HCT116 (cell line): ENCODE results near the gene CHST11.

Source experiments
- CEBPB ChIP-seq: IDR thresholded peaks from 2 replicates; pipeline ENCODE4 v1.6.1; 2012; ENCODE audit warnings: low read depth
- EGR1 ChIP-seq: IDR thresholded peaks from 2 replicates; pipeline ENCODE4 v1.6.1; 2012; ENCODE audit warnings: low read depth
- EZH2 ChIP-seq: fragments of 200-600 bp; sonication (generic); IDR thresholded peaks from 2 replicates; pipeline ENCODE4 v1.6.1; 2017; ENCODE audit warnings: antibody characterized with exemption, mixed run types
- EZH2phosphoT487 ChIP-seq: fragments of 200-600 bp; IDR thresholded peaks from 2 replicates; pipeline ENCODE4 v1.6.1; 2018; ENCODE audit warnings: antibody characterized with exemption, borderline replicate concordance
- JUND ChIP-seq: IDR thresholded peaks from 2 replicates; pipeline ENCODE4 v1.6.1; 2012
- POLR2A ChIP-seq: IDR thresholded peaks from 2 replicates; pipeline ENCODE4 v1.7.0; 2011; ENCODE audit warnings: borderline replicate concordance; ENCODE audit not compliant: insufficient read depth, insufficient read length; ENCODE audit errors: extremely low read depth
- POLR2AphosphoS5 ChIP-seq: IDR thresholded peaks from 2 replicates; pipeline ENCODE4 v1.6.1; 2011; ENCODE audit warnings: mild to moderate bottlenecking, low read depth, low read length, moderate library complexity
- RAD21 ChIP-seq: IDR thresholded peaks from 2 replicates; pipeline ENCODE4 v1.6.1; 2012; ENCODE audit warnings: low read depth, mild to moderate bottlenecking
- TF ChIP-seq, protein P1 (sequence below), 3 experiments: fragments of 200-600 bp in 1 of 3; sonication (generic) in 1 of 3; IDR thresholded peaks in 2 of 3; conservative IDR thresholded peaks in 1 of 3; 2 replicates each; pipeline ENCODE4 v1.5.1; 2012 to 2017; ENCODE audit warnings: low read depth in 2 of 3, low read length in 2 of 3, antibody characterized with exemption in 1 of 3, borderline replicate concordance in 1 of 3, control low read depth in 1 of 3, mild to moderate bottlenecking in 1 of 3, mixed read lengths in 1 of 3, mixed run types in 1 of 3, moderate library complexity in 1 of 3; ENCODE audit not compliant: insufficient read depth in 1 of 3
- TF ChIP-seq, protein P2 (sequence below): IDR thresholded peaks from 2 replicates; pipeline ENCODE4 v1.6.1; 2012; ENCODE audit warnings: low read depth
- TF ChIP-seq, protein P3 (sequence below): IDR thresholded peaks from 2 replicates; pipeline ENCODE4 v1.6.1; 2012
- TF ChIP-seq, protein P4 (sequence below): IDR thresholded peaks from 2 replicates; pipeline ENCODE4 v1.6.1; 2012

DNA sequence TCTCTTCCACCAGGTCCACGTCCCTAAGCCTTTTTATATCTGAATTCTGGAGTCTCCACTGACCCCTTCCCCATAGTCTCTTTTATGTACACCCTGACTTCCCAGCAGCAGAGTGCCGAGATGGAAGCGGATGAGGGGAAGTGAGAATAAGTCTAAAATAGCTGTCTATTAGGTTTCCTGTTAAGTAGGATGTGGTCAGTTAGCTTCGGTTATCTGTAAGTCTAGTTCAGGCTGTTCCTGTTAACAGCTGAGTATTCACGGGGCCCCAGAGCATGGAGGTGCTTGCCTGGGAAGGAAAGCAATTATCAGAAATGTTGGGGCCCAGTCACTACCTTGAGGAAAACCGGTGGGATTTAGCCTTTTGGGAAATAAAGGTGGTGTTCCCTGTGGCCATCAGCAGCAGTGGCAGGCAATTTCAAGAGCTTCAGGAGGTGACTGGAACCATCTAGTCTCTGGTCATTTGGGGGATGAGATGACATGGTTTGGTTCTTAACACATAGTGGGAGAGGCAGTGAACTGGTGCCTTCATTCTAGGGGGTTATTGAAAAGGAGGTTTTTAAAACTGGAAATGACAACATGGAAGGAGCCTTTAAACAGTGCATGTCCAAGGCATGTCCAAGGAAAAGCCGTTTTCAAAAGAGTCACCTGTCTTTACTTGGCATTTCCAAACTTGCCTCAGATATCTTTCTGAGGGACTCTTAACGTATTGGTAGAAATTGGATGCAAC, 21.8 kb downstream of the CHST11 start:
- TF ChIP-seq EZH2 (no peak), POLR2A (no peak), RAD21 (no peak), CEBPB (no peak), EZH2phosphoT487 (no peak), JUND (no peak), POLR2AphosphoS5 (no peak), EGR1 (no peak)
- TF ChIP-seq, protein P1, sequence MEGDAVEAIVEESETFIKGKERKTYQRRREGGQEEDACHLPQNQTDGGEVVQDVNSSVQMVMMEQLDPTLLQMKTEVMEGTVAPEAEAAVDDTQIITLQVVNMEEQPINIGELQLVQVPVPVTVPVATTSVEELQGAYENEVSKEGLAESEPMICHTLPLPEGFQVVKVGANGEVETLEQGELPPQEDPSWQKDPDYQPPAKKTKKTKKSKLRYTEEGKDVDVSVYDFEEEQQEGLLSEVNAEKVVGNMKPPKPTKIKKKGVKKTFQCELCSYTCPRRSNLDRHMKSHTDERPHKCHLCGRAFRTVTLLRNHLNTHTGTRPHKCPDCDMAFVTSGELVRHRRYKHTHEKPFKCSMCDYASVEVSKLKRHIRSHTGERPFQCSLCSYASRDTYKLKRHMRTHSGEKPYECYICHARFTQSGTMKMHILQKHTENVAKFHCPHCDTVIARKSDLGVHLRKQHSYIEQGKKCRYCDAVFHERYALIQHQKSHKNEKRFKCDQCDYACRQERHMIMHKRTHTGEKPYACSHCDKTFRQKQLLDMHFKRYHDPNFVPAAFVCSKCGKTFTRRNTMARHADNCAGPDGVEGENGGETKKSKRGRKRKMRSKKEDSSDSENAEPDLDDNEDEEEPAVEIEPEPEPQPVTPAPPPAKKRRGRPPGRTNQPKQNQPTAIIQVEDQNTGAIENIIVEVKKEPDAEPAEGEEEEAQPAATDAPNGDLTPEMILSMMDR (IDR thresholded peaks at IDR 0.05 in 2 of 3, conservative IDR thresholded peaks at IDR 0.05 in 1 of 3; ENCODE audit: borderline replicate concordance in 1 of 3, insufficient read depth in 1 of 3, low read depth in 2 of 3, low read length in 2 of 3) = no peak
- TF ChIP-seq, protein P2, sequence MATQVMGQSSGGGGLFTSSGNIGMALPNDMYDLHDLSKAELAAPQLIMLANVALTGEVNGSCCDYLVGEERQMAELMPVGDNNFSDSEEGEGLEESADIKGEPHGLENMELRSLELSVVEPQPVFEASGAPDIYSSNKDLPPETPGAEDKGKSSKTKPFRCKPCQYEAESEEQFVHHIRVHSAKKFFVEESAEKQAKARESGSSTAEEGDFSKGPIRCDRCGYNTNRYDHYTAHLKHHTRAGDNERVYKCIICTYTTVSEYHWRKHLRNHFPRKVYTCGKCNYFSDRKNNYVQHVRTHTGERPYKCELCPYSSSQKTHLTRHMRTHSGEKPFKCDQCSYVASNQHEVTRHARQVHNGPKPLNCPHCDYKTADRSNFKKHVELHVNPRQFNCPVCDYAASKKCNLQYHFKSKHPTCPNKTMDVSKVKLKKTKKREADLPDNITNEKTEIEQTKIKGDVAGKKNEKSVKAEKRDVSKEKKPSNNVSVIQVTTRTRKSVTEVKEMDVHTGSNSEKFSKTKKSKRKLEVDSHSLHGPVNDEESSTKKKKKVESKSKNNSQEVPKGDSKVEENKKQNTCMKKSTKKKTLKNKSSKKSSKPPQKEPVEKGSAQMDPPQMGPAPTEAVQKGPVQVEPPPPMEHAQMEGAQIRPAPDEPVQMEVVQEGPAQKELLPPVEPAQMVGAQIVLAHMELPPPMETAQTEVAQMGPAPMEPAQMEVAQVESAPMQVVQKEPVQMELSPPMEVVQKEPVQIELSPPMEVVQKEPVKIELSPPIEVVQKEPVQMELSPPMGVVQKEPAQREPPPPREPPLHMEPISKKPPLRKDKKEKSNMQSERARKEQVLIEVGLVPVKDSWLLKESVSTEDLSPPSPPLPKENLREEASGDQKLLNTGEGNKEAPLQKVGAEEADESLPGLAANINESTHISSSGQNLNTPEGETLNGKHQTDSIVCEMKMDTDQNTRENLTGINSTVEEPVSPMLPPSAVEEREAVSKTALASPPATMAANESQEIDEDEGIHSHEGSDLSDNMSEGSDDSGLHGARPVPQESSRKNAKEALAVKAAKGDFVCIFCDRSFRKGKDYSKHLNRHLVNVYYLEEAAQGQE = no peak
- TF ChIP-seq, protein P3, sequence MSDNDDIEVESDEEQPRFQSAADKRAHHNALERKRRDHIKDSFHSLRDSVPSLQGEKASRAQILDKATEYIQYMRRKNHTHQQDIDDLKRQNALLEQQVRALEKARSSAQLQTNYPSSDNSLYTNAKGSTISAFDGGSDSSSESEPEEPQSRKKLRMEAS = no peak
- TF ChIP-seq, protein P4, sequence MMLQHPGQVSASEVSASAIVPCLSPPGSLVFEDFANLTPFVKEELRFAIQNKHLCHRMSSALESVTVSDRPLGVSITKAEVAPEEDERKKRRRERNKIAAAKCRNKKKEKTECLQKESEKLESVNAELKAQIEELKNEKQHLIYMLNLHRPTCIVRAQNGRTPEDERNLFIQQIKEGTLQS = no peak
